Nucleus accumbens (tissue), 56 donors: ENCODE results near the gene EPYC.
"Not testable (repeated sequence)": the region's sequence is repeated elsewhere in the genome, so short reads cannot be mapped to it uniquely, and the experiment has no call there.

Source experiments
- DNase-seq, 56 donors: peaks; one replicate each; lab custom pipeline; 2025; lab: John Stamatoyannopoulos, UW

EPYC gene

GRCh38 chr12:90995010-90995409 is 9.8 kb downstream of the EPYC start:
- no peak for DNase-seq

GRCh38 chr12:90991952-90992465 is 12.8 kb downstream of the EPYC start:
- no peak for DNase-seq

- DNase-seq: no peak
Observed at GRCh38 chr12:90990611-90991010, 14.2 kb downstream of the EPYC start.

GRCh38 chr12:90989686-90990111 is 15.1 kb downstream of the EPYC start:
- no peak for DNase-seq

- no peak for DNase-seq
Observed at GRCh38 chr12:90987520-90987919, 17.3 kb downstream of the EPYC start.

GRCh38 chr12:90987101-90987500 is 17.7 kb downstream of the EPYC start:
- DNase-seq: no peak

GRCh38 chr12:90985331-90985730 is 19.4 kb downstream of the EPYC start:
- DNase-seq: not testable (repeated sequence)

GRCh38 chr12:90984114-90984513 is 20.7 kb downstream of the EPYC start:
- no peak for DNase-seq

GRCh38 chr12:90982170-90982569 is 22.6 kb downstream of the EPYC start:
- no peak for DNase-seq

- no peak for DNase-seq
Observed at GRCh38 chr12:90979951-90980350, 24.8 kb downstream of the EPYC start.

GRCh38 chr12:90979019-90979418 is 25.8 kb downstream of the EPYC start:
- DNase-seq: no peak

GRCh38 chr12:90978117-90978770 is 26.5 kb downstream of the EPYC start:
- DNase-seq: no peak

GRCh38 chr12:90977224-90977623 is 27.5 kb downstream of the EPYC start:
- no peak for DNase-seq

GRCh38 chr12:90974286-90974685 is 30.5 kb downstream of the EPYC start:
- no peak for DNase-seq

GRCh38 chr12:90972226-90972625 is 32.5 kb downstream of the EPYC start:
- no peak for DNase-seq

GRCh38 chr12:90970911-90971310 is 33.9 kb downstream of the EPYC start:
- no peak for DNase-seq

GRCh38 chr12:90970471-90970870 is 34.3 kb downstream of the EPYC start:
- no peak for DNase-seq

GRCh38 chr12:90969851-90970250 is 34.9 kb downstream of the EPYC start:
- DNase-seq: no peak

GRCh38 chr12:90969346-90969745 is 35.4 kb downstream of the EPYC start:
- no peak for DNase-seq

- DNase-seq: no peak
Observed at GRCh38 chr12:90965204-90965603, 39.6 kb downstream of the EPYC start.

GRCh38 chr12:90964616-90965015 is 40.2 kb downstream of the EPYC start:
- DNase-seq: no peak

- DNase-seq: no peak
Observed at GRCh38 chr12:90963946-90964345, 40.8 kb downstream of the EPYC start.

GRCh38 chr12:90961154-90961553 is 43.6 kb downstream of the EPYC start:
- DNase-seq: no peak
